Esophagus muscularis mucosa (tissue), 4 donors: ENCODE results near the gene ATL3. TPM values are rescaled to one million over a fixed set of nuclear protein-coding genes. Genes with fewer than 3 reads are reported as not detected.

Experiments used
- DNase-seq: peaks from one replicate; pipeline ENCODE4 v3.0.0-alpha.2; 2017; ENCODE audit errors: extremely low spot score
- H3K27ac ChIP-seq, 4 donors: fragments of 200-600 bp; sonication (generic); replicated peaks in 1 of 4; 1 replicate in 3 of 4; 2 replicates in 1 of 4; pipeline ENCODE4 v1.5.1; 2016 to 2019; ENCODE audit warnings: mild to moderate bottlenecking in 1 of 4
- H3K27me3 ChIP-seq, 4 donors: fragments of 200-600 bp; sonication (generic); one replicate each; pipeline versions ENCODE4 v1.5.1 to v1.6.0; 2016 to 2019
- H3K36me3 ChIP-seq, 4 donors: fragments of 200-600 bp; sonication (generic); one replicate each; pipeline ENCODE4 v1.5.1; 2016 to 2019
- H3K4me1 ChIP-seq, 4 donors: fragments of 200-600 bp; sonication (generic); one replicate each; pipeline ENCODE4 v1.5.1; 2016 to 2019
- H3K4me3 ChIP-seq, 4 donors: fragments of 200-600 bp; sonication (generic); 1 replicate in 2 of 4; 2 replicates in 2 of 4; pipeline ENCODE4 v1.5.1; 2016 to 2019; ENCODE audit warnings: mild to moderate bottlenecking in 4 of 4, moderate library complexity in 1 of 4
- H3K9me3 ChIP-seq, 4 donors: fragments of 200-600 bp; sonication (generic); 1 replicate in 3 of 4; 2 replicates in 1 of 4; pipeline ENCODE4 v1.5.1; 2016 to 2019
- EP300 ChIP-seq: sonication (generic); formaldehyde crosslinking; IDR thresholded peaks from one replicate; pipeline ENCODE4 v1.6.1; 2017; ENCODE audit warnings: antibody characterized with exemption
- POLR2A ChIP-seq: fragments of 450-650 bp; IDR thresholded peaks from one replicate; pipeline ENCODE4 v1.6.1; 2017; ENCODE audit warnings: antibody characterized with exemption, moderate library complexity, mild to moderate bottlenecking, low read depth
- POLR2AphosphoS5 ChIP-seq, 2 donors: sonication (generic); formaldehyde crosslinking; IDR thresholded peaks; one replicate each; pipeline ENCODE4 v1.6.1; 2017; ENCODE audit warnings: antibody characterized with exemption in 2 of 2
- WGBS: methylation state at CpG from one replicate; pipeline ENCODE4 v1.1.5; 2018; 5-methylcytosine and 5-hydroxymethylcytosine counted together
- intact Hi-C: fragments of 100-400 bp; cut with DNase I; formaldehyde crosslinking; loops from one replicate; pipeline ENCODE4 v1.15.1; 2023
- total RNA-seq, 4 donors: library from RNA; depleted of rRNA; stranded (reverse); fragments of >200 nt; gene quantifications; one replicate each; pipeline versions ENCODE4 v1.1.0 to v1.2.1, GENCODE V29; 2016
- TF ChIP-seq, protein P1 (sequence below), 3 experiments: fragments of 200-600 bp in 2 of 3; fragments of 450-650 bp in 1 of 3; sonication (generic) in 2 of 3; IDR thresholded peaks; one replicate each; pipeline ENCODE4 v1.5.1; 2017 to 2019; ENCODE audit warnings: antibody characterized with exemption in 3 of 3, mild to moderate bottlenecking in 2 of 3, moderate library complexity in 1 of 3

ATL3 gene
- total RNA-seq, 4 donors from 2014 or later: 138 to 202 (median 144) TPM

DNA sequence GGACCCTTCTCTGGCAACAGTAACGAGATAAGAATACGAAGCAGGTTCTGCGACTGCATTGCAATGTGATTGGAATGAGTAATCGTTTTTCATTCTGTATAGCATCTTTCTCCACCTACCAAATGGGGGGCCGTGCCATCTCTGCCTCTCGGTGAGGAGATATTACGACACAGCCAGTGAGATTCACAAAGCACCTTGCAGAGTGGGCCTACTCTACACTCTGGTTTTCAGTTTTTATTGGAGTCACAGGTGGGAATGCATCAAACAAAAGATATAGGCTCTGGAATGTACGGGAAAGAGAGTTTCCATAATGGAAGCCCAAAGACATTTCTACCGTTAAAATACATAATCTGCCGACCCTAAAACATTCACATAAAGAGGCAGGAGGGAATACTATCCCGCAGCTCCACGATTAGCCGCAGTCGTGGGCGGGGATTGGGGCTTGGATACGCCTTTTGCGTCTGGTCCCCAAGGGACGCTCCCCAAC is 9.7 kb upstream of the ATL3 start:
- intact Hi-C loops: no loop called here
- TF ChIP-seq POLR2A (no peak), POLR2AphosphoS5 (IDR thresholded peaks at IDR 0.05) (no peak), EP300 (no peak)
- TF ChIP-seq, protein P1, sequence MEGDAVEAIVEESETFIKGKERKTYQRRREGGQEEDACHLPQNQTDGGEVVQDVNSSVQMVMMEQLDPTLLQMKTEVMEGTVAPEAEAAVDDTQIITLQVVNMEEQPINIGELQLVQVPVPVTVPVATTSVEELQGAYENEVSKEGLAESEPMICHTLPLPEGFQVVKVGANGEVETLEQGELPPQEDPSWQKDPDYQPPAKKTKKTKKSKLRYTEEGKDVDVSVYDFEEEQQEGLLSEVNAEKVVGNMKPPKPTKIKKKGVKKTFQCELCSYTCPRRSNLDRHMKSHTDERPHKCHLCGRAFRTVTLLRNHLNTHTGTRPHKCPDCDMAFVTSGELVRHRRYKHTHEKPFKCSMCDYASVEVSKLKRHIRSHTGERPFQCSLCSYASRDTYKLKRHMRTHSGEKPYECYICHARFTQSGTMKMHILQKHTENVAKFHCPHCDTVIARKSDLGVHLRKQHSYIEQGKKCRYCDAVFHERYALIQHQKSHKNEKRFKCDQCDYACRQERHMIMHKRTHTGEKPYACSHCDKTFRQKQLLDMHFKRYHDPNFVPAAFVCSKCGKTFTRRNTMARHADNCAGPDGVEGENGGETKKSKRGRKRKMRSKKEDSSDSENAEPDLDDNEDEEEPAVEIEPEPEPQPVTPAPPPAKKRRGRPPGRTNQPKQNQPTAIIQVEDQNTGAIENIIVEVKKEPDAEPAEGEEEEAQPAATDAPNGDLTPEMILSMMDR (IDR thresholded peaks at IDR 0.05): no peak
- Histone ChIP-seq H3K4me3 (peak overlapping the region; percentile 74 to 93 (median 90)), H3K9me3 (no peaks in the 10 kb centered on the region), H3K36me3 (no peaks in the 10 kb centered on the region), H3K27me3 (no peaks in the 10 kb centered on the region), H3K27ac (peak overlapping the region; percentile 95 to 97 (median 96)), H3K4me1 (peaks cover 21 to 42% (median 39%) of the 10 kb centered on the region in 4 donors)
- 10% methylated on average over 10 of the region's 18 CpGs for WGBS
- no peak for DNase-seq

DNA sequence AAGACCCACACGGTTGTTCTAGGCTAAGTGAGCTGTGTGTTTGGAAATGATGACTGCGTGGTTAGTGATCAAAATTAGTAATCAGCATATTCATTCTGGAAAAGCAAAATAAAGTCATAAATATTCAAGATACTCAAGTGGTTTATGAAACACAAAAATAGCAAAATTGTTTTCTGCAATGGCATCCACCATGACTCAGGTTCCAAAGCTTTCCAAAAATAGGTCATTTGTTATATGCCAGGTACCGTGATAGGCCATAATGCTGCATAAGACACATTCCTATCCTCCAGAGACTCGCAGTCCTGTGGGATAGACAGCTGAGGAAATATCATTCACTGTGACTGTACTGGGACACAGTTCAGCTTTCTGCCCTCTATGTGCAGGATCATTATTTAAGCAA is 2.4 kb upstream of the ATL3 start:
- Histone ChIP-seq H3K27ac (no peak overlapping the region), H3K4me1 (peaks cover 21 to 24% (median 22%) of the 10 kb centered on the region in 4 donors), H3K27me3 (no peaks in the 10 kb centered on the region), H3K9me3 (no peaks in the 10 kb centered on the region), H3K4me3 (no peak overlapping the region), H3K36me3 (no peaks in the 10 kb centered on the region)
- WGBS: 62% methylated on average over 4 of the region's 4 CpGs
- no peak for DNase-seq
- TF ChIP-seq, protein P1 (IDR thresholded peaks at IDR 0.05): no peak
- TF ChIP-seq EP300 (no peak), POLR2A (no peak)
- intact Hi-C loops: no loop called here

DNA sequence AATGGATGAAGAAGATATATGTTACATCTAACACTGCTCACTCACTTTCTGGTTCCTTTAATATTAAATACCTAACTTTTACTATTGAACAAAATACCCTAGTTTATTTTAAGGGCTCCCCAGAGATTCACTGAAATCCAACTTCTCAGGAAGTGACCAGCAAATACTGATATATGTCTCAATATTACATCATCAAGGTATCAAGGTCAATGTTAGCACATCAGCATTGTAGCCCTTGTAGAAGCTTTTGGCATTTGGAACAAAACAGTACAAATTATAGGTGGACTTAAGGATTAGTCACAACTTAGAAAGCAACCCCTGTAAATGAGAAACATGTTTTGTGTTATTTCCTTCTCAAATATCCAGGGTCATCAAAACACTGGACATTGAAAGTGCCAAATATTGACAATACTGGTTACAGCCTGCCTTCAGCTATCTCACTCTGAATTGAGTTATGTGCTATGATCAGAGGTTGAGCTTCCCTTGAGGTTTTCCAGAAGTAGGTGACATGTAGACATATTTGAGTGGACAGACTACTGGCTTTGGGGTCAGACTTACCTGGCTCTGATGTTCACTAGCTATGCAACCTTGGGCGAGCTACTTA is 1.9 kb upstream of the ATL3 start:
- H3K4me1 ChIP-seq: peaks cover 26 to 29% (median 27%) of the 10 kb centered on the region in 4 donors
- no peaks in the 10 kb centered on the region for H3K9me3 ChIP-seq
- no peak for DNase-seq
- H3K27ac ChIP-seq: no peak overlapping the region
- H3K27me3 ChIP-seq: no peaks in the 10 kb centered on the region
- TF ChIP-seq, protein P1 (IDR thresholded peaks at IDR 0.05): no peak
- TF ChIP-seq POLR2AphosphoS5 (IDR thresholded peaks at IDR 0.05) (no peak), EP300 (no peak), POLR2A (no peak)
- intact Hi-C loops: no loop called here
- H3K36me3 ChIP-seq: no peaks in the 10 kb centered on the region
- WGBS: 91% methylated on average over 1 of the region's 1 CpG
- H3K4me3 ChIP-seq: no peak overlapping the region

DNA sequence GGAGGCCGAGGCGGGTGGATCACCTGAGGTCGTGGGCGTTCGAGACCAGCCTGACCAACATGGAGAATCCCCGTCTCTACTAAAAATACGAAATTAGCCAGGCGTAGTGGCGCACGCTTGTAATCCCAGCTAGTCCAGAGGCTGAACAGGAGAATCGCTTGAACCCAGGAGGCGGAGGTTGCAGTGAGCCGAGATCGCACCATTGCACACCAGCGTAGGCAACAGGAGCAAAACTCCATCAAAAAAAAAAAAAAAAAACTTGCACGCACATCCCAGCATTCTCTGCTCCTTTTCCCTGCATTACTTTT is 934 bp upstream of the ATL3 start:
- Histone ChIP-seq H3K27ac (peak overlapping the region; percentile 97 to 100 (median 99)), H3K4me1 (peaks cover 35 to 39% (median 37%) of the 10 kb centered on the region in 4 donors), H3K27me3 (no peaks in the 10 kb centered on the region), H3K4me3 (peak overlapping the region in 1 of 4 donors; percentile 79), H3K9me3 (no peaks in the 10 kb centered on the region), H3K36me3 (no peaks in the 10 kb centered on the region)
- TF ChIP-seq, protein P1 (IDR thresholded peaks at IDR 0.05): no peak
- 97% methylated on average over 16 of the region's 16 CpGs for WGBS
- intact Hi-C loops: no loop called here
- no peak for DNase-seq
